ENCODE measurements around the gene BBS9.
"Not testable (repeated sequence)": the region's sequence is repeated elsewhere in the genome, so short reads cannot be mapped to it uniquely, and the experiment has no call there.

BBS9 gene

GRCh38 chr7:33472348-33473025, 343.1 kb downstream of the BBS9 start:
- Histone ChIP-seq H3K27me3 (ENCODE audit: control insufficient read depth, insufficient read depth, low read length) (no peaks in the 10 kb centered on the region), H3K4me3 (ENCODE audit: low read length) (no peak overlapping the region), H3K36me3 (ENCODE audit: control insufficient read depth, insufficient read depth, low read length) (no peaks in the 10 kb centered on the region), H3K27ac (ENCODE audit: low read length) (no peak overlapping the region), H3K4me1 (ENCODE audit: control insufficient read depth, insufficient read depth, low read length) (no peaks in the 10 kb centered on the region), H3K9me3 (ENCODE audit: control insufficient read depth, insufficient read depth, low read length) (no peaks in the 10 kb centered on the region)
- no peak for DNase-seq (ENCODE audit: low read depth, low spot score)
- WGBS (ENCODE audit: insufficient coverage, insufficient read length), result no CpG with 5 or more reads among the region's 4 CpGs

DNA sequence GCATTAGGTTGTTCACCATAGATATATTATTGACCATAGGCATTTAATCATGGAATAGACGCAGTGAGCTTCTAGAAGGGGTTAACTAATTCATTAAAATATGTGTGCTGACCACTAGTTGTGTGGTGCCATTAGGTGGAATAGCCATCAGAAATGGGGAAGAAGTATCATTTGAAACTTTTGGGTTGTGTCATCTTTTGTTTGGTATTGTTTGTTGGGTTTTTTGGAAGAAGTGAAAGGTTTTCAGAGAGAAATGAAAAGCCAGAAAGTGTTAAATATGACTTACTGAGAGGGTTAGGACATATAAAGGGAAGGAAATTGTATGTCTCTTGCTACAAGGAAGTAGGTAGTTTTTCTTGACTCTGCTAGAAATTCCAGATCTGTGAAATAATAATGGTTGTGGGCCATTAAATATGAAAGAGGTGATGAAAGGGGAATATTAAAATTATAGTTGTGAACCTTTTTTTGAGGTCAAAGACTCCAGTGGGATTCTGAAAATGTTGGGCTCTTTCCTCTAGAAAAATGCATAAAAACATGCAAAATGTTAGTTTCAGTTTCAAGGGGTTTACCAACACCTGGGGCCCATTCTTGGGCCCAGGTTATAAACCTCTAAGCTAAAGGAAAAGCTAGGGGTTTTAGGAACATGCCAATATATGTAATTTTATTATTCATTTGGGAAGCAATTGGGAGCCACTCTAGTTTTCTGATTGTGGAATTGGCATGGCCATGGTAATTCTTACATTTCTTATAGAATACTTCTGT, 348.5 kb downstream of the BBS9 start:
- H3K4me1 ChIP-seq (ENCODE audit: control insufficient read depth, insufficient read depth, low read length), result no peaks in the 10 kb centered on the region
- H3K36me3 ChIP-seq (ENCODE audit: control insufficient read depth, insufficient read depth, low read length), result no peaks in the 10 kb centered on the region
- WGBS (ENCODE audit: insufficient coverage, insufficient read length), result no CpG with 5 or more reads among the region's 1 CpG
- no peaks in the 10 kb centered on the region for H3K9me3 ChIP-seq (ENCODE audit: control insufficient read depth, insufficient read depth, low read length)
- H3K27me3 ChIP-seq (ENCODE audit: control insufficient read depth, insufficient read depth, low read length), result no peaks in the 10 kb centered on the region
- DNase-seq (ENCODE audit: low read depth, low spot score), result no peak
- no peak overlapping the region for H3K4me3 ChIP-seq (ENCODE audit: low read length)
- no peak overlapping the region for H3K27ac ChIP-seq (ENCODE audit: low read length)

DNA sequence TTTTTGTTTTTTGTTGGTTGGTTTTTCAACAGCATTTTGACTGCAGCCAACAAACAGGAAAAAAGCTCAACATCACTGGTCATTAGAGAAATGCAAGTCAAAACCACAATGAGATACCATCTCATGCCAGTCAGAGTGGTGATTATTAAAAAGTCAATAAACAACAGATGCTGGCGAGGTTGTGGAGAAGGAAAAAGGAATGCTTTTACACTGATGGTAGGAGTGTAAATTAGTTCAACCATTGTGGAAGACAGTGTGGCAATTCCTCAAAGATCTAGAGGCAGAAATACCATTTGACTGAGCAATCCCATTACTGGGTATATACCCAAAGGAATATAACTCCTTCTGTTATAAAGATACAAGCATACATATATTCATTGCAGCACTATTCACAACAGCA, 355.1 kb downstream of the BBS9 start:
- H3K27me3 ChIP-seq (ENCODE audit: control insufficient read depth, insufficient read depth, low read length); H3K36me3 ChIP-seq (ENCODE audit: control insufficient read depth, insufficient read depth, low read length); H3K4me3 ChIP-seq (ENCODE audit: low read length); H3K9me3 ChIP-seq (ENCODE audit: control insufficient read depth, insufficient read depth, low read length); H3K27ac ChIP-seq (ENCODE audit: low read length); DNase-seq (ENCODE audit: low read depth, low spot score); H3K4me1 ChIP-seq (ENCODE audit: control insufficient read depth, insufficient read depth, low read length): not testable (repeated sequence)
- WGBS (ENCODE audit: insufficient coverage, insufficient read length), result no CpG with 5 or more reads among the region's 1 CpG

- no peaks in the 10 kb centered on the region for H3K9me3 ChIP-seq (ENCODE audit: control insufficient read depth, insufficient read depth, low read length)
- no peak for DNase-seq (ENCODE audit: low read depth, low spot score)
- no peaks in the 10 kb centered on the region for H3K36me3 ChIP-seq (ENCODE audit: control insufficient read depth, insufficient read depth, low read length)
- H3K27ac ChIP-seq (ENCODE audit: low read length), result no peak overlapping the region
- no CpG with 5 or more reads among the region's 4 CpGs for WGBS (ENCODE audit: insufficient coverage, insufficient read length)
- H3K27me3 ChIP-seq (ENCODE audit: control insufficient read depth, insufficient read depth, low read length), result no peaks in the 10 kb centered on the region
- no peaks in the 10 kb centered on the region for H3K4me1 ChIP-seq (ENCODE audit: control insufficient read depth, insufficient read depth, low read length)
- no peak overlapping the region for H3K4me3 ChIP-seq (ENCODE audit: low read length)
Measured at GRCh38 chr7:33485747-33486493, 356.6 kb downstream of the BBS9 start.

- DNase-seq (ENCODE audit: low read depth, low spot score), result no peak
- no peak overlapping the region for H3K27ac ChIP-seq (ENCODE audit: low read length)
- no peaks in the 10 kb centered on the region for H3K27me3 ChIP-seq (ENCODE audit: control insufficient read depth, insufficient read depth, low read length)
- WGBS (ENCODE audit: insufficient coverage, insufficient read length), result no CpG with 5 or more reads among the region's 1 CpG
- no peak overlapping the region for H3K4me3 ChIP-seq (ENCODE audit: low read length)
- no peaks in the 10 kb centered on the region for H3K4me1 ChIP-seq (ENCODE audit: control insufficient read depth, insufficient read depth, low read length)
- H3K9me3 ChIP-seq (ENCODE audit: control insufficient read depth, insufficient read depth, low read length), result no peaks in the 10 kb centered on the region
- H3K36me3 ChIP-seq (ENCODE audit: control insufficient read depth, insufficient read depth, low read length), result no peaks in the 10 kb centered on the region
Measured at GRCh38 chr7:33486633-33487032, 357.3 kb downstream of the BBS9 start.

DNA sequence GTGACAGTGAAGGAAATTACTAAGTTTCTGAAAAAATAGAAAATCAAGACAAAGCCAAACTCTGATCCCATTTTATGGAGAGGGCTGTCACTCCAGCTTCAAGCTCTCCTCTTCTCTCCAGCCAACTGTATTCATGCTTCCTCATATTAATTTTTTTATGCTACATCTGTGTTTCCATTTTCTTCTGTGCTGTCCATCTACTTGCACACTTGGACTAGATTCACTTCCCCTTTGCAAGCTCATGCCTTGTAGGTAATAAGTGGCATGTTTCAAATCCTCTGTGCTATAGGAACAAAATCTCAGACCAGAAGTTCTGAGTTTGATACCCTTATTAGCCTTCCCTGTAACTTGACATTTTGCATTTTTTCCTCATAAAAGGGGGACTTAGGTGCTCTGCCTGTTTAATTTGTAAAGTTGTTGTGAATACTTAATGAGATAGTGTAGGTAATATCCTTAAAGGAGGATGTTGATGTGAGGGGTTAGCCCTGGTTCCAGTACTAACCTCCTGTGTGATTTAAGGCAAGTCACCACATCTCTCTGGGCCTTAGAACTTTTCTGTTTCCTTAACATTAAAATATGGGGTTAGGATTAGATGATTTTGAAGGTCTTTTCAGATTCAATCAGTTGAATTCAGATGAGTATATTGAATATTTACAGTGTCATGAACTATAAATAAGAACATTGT, 358.8 kb downstream of the BBS9 start:
- Histone ChIP-seq H3K4me1 (ENCODE audit: control insufficient read depth, insufficient read depth, low read length) (peaks cover 1% of the 10 kb centered on the region; the same call in 1 of the 2 replicates), H3K4me3 (ENCODE audit: low read length) (no peak overlapping the region), H3K36me3 (ENCODE audit: control insufficient read depth, insufficient read depth, low read length) (no peaks in the 10 kb centered on the region), H3K9me3 (ENCODE audit: control insufficient read depth, insufficient read depth, low read length) (no peaks in the 10 kb centered on the region), H3K27ac (ENCODE audit: low read length) (no peak overlapping the region), H3K27me3 (ENCODE audit: control insufficient read depth, insufficient read depth, low read length) (no peaks in the 10 kb centered on the region)
- DNase-seq (ENCODE audit: low read depth, low spot score), result no peak

DNA sequence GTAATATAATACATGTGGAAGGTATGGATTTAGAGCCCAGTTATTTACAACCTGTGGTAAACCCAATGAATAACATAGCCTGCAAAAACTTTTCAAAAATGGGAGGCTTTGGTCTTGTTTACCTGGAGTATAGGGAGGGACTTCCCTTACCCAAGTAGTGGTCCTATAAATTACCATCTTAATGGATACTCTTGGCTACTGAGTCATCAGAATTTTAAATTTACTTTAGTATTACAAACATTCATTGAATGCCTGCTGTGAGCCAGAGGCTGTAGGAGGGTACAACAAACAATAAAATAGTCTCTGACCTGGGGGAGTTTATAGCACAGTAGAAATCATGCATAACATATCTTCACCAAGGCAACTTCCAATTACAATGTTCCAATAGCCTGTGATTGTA, 365.1 kb downstream of the BBS9 start:
- Histone ChIP-seq H3K27me3 (ENCODE audit: control insufficient read depth, insufficient read depth, low read length) (no peaks in the 10 kb centered on the region), H3K36me3 (ENCODE audit: control insufficient read depth, insufficient read depth, low read length) (no peaks in the 10 kb centered on the region), H3K4me1 (ENCODE audit: control insufficient read depth, insufficient read depth, low read length) (peaks cover 8% of the 10 kb centered on the region; the same call in 1 of the 2 replicates), H3K9me3 (ENCODE audit: control insufficient read depth, insufficient read depth, low read length) (no peaks in the 10 kb centered on the region), H3K27ac (ENCODE audit: low read length) (no peak overlapping the region), H3K4me3 (ENCODE audit: low read length) (no peak overlapping the region)
- no peak for DNase-seq (ENCODE audit: low read depth, low spot score)

- DNase-seq (ENCODE audit: low read depth, low spot score), result no peak
- H3K4me3 ChIP-seq (ENCODE audit: low read length), result no peak overlapping the region
Measured at GRCh38 chr7:33495207-33495606, 365.8 kb downstream of the BBS9 start.

GRCh38 chr7:33497051-33497450, 367.7 kb downstream of the BBS9 start:
- no CpG with 5 or more reads among the region's 2 CpGs for WGBS (ENCODE audit: insufficient coverage, insufficient read length)
- Histone ChIP-seq H3K27me3 (ENCODE audit: control insufficient read depth, insufficient read depth, low read length) (no peaks in the 10 kb centered on the region), H3K4me3 (ENCODE audit: low read length) (no peak overlapping the region), H3K27ac (ENCODE audit: low read length) (no peak overlapping the region), H3K36me3 (ENCODE audit: control insufficient read depth, insufficient read depth, low read length) (no peaks in the 10 kb centered on the region), H3K9me3 (ENCODE audit: control insufficient read depth, insufficient read depth, low read length) (no peaks in the 10 kb centered on the region), H3K4me1 (ENCODE audit: control insufficient read depth, insufficient read depth, low read length) (peaks cover 8% of the 10 kb centered on the region; the same call in 1 of the 2 replicates)
- no peak for DNase-seq (ENCODE audit: low read depth, low spot score)

More at GRCh38 chr7:33495207-33495606, 365.8 kb downstream of the BBS9 start:
- Histone ChIP-seq H3K9me3 (ENCODE audit: control insufficient read depth, insufficient read depth, low read length) (no peaks in the 10 kb centered on the region), H3K4me1 (ENCODE audit: control insufficient read depth, insufficient read depth, low read length) (peaks cover 8% of the 10 kb centered on the region; the same call in 1 of the 2 replicates), H3K36me3 (ENCODE audit: control insufficient read depth, insufficient read depth, low read length) (no peaks in the 10 kb centered on the region), H3K27ac (ENCODE audit: low read length) (no peak overlapping the region), H3K27me3 (ENCODE audit: control insufficient read depth, insufficient read depth, low read length) (no peaks in the 10 kb centered on the region)
- no CpG with 5 or more reads among the region's 5 CpGs for WGBS (ENCODE audit: insufficient coverage, insufficient read length)

All from iPS DF 6.9 (cell line).